Progenitor cell of endocrine pancreas (in vitro differentiated cells): ENCODE data around the gene GJB5. TPM values are rescaled to one million over a fixed set of nuclear protein-coding genes. Genes with fewer than 3 reads are reported as not detected.

Experiments used
- DNase-seq: peaks from one replicate; pipeline ENCODE4 v3.0.0; 2021; ENCODE audit warnings: low spot score; ENCODE audit not compliant: unreplicated experiment
- H3K27ac Mint-ChIP-seq: 2 replicates; pipeline ENCODE4 v1.8.0; 2021; ENCODE audit warnings: mild to moderate bottlenecking, moderate library complexity, mixed read lengths
- H3K27me3 Mint-ChIP-seq: 2 replicates; pipeline ENCODE4 v1.8.0; 2021; ENCODE audit warnings: mixed read lengths
- H3K36me3 Mint-ChIP-seq: 2 replicates; pipeline ENCODE4 v1.8.0; 2022; ENCODE audit warnings: mixed read lengths; ENCODE audit not compliant: insufficient read depth
- H3K4me1 Mint-ChIP-seq: 2 replicates; pipeline ENCODE4 v1.8.0; 2021; ENCODE audit warnings: low read depth, mixed read lengths
- H3K4me3 Mint-ChIP-seq: 2 replicates; pipeline ENCODE4 v1.8.0; 2021; ENCODE audit warnings: low read depth, mild to moderate bottlenecking, moderate library complexity, mixed read lengths
- H3K9me3 Mint-ChIP-seq: 2 replicates; pipeline ENCODE4 v1.8.0; 2021; ENCODE audit warnings: low read depth, mixed read lengths
- total RNA-seq: library from RNA; stranded (reverse); gene quantifications from 2 replicates; pipeline ENCODE4 v1.2.1, GENCODE V29; 2021
- TF ChIP-seq, protein P1 (sequence below): fragments of 200-600 bp; sonication (generic); IDR thresholded peaks from one replicate; pipeline ENCODE4 v1.5.0; 2021; ENCODE audit warnings: antibody characterized with exemption, mild to moderate bottlenecking; ENCODE audit not compliant: unreplicated experiment

The GJB5 gene
- total RNA-seq, 1 donor from 2014 or later: not detected

DNA sequence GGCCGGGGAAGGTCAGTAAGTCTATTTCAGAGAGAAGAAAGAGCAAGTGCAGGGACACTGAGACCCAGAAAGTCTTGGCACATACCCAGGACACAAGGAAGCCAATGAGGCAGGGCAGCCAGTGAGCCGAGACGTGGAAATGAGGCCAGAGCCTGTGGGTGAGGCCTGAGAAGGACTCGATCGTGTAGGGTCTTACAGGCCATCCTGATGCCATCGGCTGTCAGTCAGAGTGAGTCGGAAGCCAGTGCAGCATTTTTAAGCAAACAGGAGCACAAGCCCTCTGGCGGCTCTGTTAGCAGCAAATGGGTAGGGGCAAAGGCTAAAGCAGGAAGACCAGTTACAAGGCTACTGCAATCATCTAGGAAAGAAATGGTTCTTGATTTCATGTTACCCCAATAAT is 20.1 kb downstream of the GJB5 start:
- H3K9me3 Mint-ChIP-seq: no peaks in the 10 kb centered on the region
- H3K27me3 Mint-ChIP-seq: peaks cover 28% of the 10 kb centered on the region
- no peak overlapping the region for H3K27ac Mint-ChIP-seq
- no peaks in the 10 kb centered on the region for H3K4me1 Mint-ChIP-seq
- H3K36me3 Mint-ChIP-seq: no peaks in the 10 kb centered on the region
- TF ChIP-seq, protein P1, sequence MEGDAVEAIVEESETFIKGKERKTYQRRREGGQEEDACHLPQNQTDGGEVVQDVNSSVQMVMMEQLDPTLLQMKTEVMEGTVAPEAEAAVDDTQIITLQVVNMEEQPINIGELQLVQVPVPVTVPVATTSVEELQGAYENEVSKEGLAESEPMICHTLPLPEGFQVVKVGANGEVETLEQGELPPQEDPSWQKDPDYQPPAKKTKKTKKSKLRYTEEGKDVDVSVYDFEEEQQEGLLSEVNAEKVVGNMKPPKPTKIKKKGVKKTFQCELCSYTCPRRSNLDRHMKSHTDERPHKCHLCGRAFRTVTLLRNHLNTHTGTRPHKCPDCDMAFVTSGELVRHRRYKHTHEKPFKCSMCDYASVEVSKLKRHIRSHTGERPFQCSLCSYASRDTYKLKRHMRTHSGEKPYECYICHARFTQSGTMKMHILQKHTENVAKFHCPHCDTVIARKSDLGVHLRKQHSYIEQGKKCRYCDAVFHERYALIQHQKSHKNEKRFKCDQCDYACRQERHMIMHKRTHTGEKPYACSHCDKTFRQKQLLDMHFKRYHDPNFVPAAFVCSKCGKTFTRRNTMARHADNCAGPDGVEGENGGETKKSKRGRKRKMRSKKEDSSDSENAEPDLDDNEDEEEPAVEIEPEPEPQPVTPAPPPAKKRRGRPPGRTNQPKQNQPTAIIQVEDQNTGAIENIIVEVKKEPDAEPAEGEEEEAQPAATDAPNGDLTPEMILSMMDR: no peak
- no peak for DNase-seq
- H3K4me3 Mint-ChIP-seq: no peak overlapping the region

DNA sequence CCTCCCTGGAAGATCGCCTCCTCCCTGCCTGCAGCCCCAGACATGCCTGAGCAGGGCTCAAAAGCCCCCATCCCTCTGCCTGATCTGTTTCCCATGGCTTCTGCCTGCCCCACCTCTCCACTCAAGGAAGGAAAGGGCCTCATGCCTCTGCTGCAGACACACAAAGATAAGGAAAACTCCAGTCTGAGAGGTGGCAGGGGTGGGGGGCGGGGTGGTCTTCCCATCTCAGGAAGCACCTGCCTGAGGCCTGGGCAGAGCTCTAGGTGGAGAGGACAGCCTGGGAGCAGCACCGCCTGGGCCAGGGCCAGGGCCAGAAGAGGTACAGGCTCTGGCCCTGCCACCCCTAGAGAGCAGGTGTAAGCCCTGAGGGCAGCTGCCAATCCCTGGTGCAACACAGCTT is 22.1 kb downstream of the GJB5 start:
- H3K9me3 Mint-ChIP-seq: no peaks in the 10 kb centered on the region
- no peak for DNase-seq
- no peak overlapping the region for H3K4me3 Mint-ChIP-seq
- H3K36me3 Mint-ChIP-seq: no peaks in the 10 kb centered on the region
- H3K27ac Mint-ChIP-seq: no peak overlapping the region
- peaks cover 2% of the 10 kb centered on the region for H3K4me1 Mint-ChIP-seq
- TF ChIP-seq, protein P1: no peak
- H3K27me3 Mint-ChIP-seq: peaks cover 36% of the 10 kb centered on the region

DNA sequence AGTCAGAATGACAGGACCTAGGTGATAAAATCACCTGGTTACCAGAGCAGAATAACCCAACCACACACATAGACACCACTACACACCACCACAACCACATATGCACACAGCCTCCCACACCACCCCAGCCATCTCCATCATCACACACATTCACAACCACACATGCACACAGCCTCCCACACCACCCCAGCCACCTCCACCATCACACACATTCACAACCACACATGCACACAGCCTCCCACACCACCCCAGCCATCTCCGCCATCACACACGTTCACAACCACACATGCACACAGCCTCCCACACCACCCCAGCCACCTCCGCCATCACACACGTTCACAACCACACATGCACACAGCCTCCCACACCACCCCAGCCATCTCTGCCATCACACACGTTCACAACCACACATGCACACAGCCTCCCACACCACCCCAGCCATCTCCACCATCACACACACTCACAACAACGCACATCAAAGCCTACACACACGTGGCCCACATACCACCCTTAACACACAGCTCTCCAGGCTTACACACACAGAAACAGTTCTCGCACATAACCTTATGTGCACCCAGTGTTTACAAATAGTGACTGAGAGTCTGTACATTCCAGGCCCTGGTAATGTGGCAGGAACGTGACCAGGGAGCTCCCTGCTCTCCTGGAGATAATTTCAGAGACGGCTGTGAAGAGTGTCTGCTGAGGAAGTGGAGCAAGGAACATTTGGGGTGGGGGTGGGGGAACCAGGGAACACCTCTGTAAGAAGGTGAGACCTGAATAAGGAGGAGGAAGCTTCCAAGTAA is 22.9 kb downstream of the GJB5 start:
- TF ChIP-seq, protein P1: no peak
- Mint-ChIP-seq H3K27ac (no peak overlapping the region), H3K4me3 (no peak overlapping the region), H3K4me1 (peaks cover 5% of the 10 kb centered on the region), H3K9me3 (no peaks in the 10 kb centered on the region), H3K27me3 (peaks cover 39% of the 10 kb centered on the region), H3K36me3 (no peaks in the 10 kb centered on the region)
- no peak for DNase-seq

GRCh38 chr1:34778381-34778780 is 23.5 kb downstream of the GJB5 start:
- TF ChIP-seq, protein P1: no peak
- Mint-ChIP-seq H3K4me1 (peaks cover 5% of the 10 kb centered on the region), H3K36me3 (no peaks in the 10 kb centered on the region), H3K27me3 (peaks cover 46% of the 10 kb centered on the region), H3K27ac (no peak overlapping the region), H3K9me3 (no peaks in the 10 kb centered on the region), H3K4me3 (no peak overlapping the region)
- DNase-seq: no peak

- Mint-ChIP-seq H3K27me3 (peaks cover 50% of the 10 kb centered on the region), H3K36me3 (no peaks in the 10 kb centered on the region), H3K4me3 (no peak overlapping the region), H3K27ac (no peak overlapping the region), H3K9me3 (no peaks in the 10 kb centered on the region), H3K4me1 (peaks cover 5% of the 10 kb centered on the region)
- TF ChIP-seq, protein P1: no peak
- DNase-seq: no peak
These were observed 24.2 kb downstream of the GJB5 start for GRCh38 chr1:34779005-34779404.
